Suppressor macrophage treated with lipopolysaccharide for 4 hours (primary cell): ENCODE results near the gene SLC12A4.
"Not testable (repeated sequence)": the region's sequence is repeated elsewhere in the genome, so short reads cannot be mapped to it uniquely, and the experiment has no call there.

Source experiments
- DNase-seq: peaks from one replicate; pipeline ENCODE4 v3.0.0-alpha.2; 2020

SLC12A4 gene

DNA sequence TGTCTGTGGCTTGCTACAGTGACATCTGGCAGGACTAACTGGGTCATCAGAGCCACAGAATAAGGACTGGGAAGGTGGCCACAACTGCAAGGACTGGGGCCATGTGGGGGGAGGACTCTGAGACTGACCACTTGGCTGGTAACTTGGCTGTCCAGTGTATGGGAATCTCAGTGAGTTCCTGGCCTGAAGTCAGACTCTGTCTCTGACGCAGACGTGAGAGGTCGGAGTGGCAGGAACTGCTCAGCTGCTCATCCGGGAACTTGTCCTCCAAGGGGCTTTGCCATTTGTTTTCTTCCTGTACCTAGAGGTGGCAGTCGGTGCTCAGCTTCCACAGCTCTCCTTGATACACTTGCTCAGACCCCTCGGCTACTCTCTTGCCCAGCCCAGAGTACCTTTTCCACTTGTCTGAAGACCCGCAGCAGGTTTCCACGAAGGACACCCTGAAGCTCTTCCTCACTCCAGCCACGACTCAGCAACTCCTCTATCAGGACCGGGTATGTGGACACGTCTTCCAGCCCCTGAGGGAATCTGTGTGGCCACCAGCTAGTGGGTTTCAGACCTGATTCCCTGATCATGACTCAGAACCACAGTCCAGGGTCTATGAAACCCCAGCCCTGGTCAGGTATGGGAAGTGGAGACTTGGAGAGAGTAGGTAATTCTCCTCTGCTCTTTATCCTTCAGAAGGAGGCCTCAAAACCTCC, 19.2 kb upstream of the SLC12A4 start:
- no peak for DNase-seq

- DNase-seq, result no peak
Observed at GRCh38 chr16:67986949-67987348, 18.5 kb upstream of the SLC12A4 start.

GRCh38 chr16:67982011-67982696, 13.7 kb upstream of the SLC12A4 start:
- no peak for DNase-seq

- peak; percentile 11 for DNase-seq
Observed at GRCh38 chr16:67979955-67980678, 11.7 kb upstream of the SLC12A4 start, which contains the start of gene DPEP3. DPEP3 (minus strand) TSS chr16:67980499; CDS start chr16:67980380, 119 bp downstream.

GRCh38 chr16:67977469-67978227, 9.2 kb upstream of the SLC12A4 start:
- DNase-seq, result no peak

DNA sequence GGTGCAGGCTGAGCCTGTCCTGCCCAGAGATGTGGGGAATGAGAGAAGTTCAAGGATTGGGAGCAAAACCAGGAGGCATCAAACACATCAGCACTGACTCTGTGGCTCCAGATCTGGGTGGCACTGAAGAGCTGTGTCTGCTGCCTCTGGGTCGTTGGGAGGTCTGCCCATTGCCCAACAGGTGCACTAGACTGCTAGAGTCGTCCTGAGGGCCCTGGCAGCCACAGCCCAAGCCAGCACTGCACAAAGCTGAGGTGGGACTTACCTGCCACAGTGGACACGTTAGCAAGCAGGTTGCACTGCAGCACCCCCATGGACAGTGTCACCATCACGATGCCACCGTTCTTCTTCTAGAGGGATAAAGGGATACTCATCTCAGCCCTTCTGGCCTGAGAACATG, 8.6 kb upstream of the SLC12A4 start:
- DNase-seq, result no peak

DNA sequence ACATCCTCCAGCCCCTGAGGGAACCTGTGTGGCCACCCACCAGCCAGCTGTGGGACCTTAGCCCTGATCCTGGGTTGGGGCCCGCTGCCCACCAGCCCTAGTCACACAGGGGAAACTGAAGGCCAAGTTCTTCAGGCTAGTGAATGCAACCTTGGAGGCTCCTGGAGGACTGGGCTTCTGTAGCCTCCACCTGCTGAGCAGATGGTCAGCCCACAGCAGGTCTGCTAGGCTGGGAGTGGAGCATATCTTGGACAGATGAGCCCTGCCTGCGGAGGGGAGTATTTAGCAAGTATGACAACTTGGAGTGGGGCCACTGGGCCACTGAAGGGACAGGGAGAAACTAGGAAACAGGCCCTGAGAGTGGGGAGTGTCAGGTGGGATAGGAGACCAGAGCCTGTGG, 7.8 kb upstream of the SLC12A4 start:
- no peak for DNase-seq

DNA sequence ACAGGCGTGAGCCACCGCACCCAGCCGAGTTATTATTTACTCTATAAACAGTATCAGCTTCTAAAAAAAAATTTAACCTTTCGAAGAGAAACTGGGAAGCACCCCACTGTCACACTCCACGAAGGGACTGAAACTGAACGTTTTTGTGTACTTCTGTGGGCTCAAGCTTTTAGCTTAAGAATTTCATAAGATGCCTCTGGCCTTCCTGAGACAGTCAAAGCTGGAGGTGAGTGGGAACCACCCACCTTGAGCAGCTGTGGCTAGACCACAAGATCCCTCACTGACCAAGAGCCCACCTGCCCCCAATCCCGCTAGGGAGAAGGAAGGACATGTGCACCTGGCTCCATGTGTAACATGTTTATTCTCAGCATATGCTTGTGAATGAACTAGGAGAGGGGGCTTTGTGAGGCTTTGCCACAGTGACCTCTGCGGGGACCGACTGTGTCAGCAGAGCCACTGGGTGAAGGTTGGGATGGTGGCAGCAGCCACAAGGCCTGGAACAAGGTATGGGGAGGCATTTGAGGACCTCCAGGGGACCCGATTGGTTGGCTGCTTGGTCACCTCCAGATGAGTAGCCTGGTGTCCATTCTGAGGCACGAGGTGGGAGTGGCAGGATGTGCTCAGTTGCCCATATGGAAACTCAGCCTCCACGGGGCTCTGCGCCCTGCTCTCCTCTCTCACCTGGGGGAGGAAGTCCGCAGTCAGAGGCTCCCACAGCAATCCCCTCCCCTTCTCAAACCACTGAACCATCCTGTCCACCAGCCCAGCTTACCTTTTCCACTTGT, 7.1 kb upstream of the SLC12A4 start:
- no peak for DNase-seq

DNA sequence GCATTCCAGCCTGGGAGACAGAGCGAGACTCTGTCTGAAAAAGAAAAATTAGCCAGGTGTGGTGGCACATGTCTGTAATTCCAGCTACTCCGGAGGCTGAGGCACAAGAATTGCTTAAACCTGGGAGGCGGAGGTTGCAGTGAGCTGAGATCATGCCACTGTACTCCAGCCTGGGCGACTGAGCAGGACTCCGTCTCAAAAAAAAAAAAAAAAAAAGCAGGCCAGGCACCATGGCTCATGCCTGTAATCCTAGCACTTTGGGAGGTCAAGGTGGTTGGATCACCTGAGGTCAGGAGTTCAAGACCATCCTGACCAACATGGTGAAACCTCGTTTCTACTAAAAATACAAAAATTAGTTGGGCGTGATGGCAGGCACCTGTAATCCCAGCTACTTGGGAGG, 3.8 kb upstream of the SLC12A4 start:
- DNase-seq, result not testable (repeated sequence)

- DNase-seq, result no peak
Observed at GRCh38 chr16:67971111-67971510, 2.7 kb upstream of the SLC12A4 start.

GRCh38 chr16:67969254-67970039, 1.0 kb upstream of the SLC12A4 start:
- DNase-seq, result peak; percentile 41

- peak; percentile 35 for DNase-seq
Observed at GRCh38 chr16:67967958-67968399, 458 bp downstream of the SLC12A4 start.

- peak; percentile 21 for DNase-seq
Observed at GRCh38 chr16:67967183-67967957, 1.1 kb downstream of the SLC12A4 start.

- DNase-seq, result peak; percentile 18
Observed at GRCh38 chr16:67966549-67967182, 1.8 kb downstream of the SLC12A4 start.

DNA sequence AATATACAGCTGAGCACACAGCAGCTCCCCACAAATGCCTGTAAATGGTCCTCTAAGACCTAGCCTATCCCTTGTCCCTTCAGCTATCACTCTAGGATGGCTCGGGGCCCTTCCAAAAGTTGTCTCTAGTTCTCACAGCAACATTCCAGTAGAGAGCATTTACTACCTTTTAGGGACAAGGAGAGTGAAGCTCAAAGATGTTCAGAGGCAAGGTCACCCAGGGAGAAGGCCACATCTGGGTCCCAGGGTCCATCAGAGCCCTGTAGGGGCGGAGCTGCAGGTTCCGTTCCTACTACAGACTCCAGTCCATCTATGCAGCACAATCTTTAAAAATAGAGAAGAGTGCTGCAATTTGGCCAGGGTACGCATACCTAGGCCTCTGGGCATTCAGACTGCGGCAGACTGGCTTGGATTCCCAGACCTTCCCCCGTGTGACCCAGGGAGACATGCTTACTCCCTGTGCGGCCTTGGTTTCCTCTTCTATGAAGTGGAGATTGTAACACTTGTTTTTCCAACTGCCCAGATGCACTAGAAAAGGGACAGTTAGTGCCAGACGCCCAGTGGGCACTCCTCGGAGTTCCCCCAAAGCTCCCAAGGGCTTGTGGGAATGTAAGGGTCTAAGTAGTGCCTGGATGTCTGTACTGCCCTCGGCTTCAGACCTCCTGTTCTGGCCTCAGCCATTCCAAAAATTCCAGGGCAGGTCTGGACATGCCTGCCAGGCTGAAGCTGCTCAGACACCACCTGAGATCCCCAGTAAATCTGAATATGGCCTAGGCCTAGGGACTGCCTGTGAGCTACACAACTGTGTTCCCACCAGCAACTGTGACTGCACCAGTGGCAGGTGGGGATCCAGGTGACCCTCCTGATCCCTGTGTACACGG, 2.5 kb downstream of the SLC12A4 start:
- no peak for DNase-seq

- DNase-seq, result no peak
Observed at GRCh38 chr16:67964477-67965131, 3.8 kb downstream of the SLC12A4 start.

DNA sequence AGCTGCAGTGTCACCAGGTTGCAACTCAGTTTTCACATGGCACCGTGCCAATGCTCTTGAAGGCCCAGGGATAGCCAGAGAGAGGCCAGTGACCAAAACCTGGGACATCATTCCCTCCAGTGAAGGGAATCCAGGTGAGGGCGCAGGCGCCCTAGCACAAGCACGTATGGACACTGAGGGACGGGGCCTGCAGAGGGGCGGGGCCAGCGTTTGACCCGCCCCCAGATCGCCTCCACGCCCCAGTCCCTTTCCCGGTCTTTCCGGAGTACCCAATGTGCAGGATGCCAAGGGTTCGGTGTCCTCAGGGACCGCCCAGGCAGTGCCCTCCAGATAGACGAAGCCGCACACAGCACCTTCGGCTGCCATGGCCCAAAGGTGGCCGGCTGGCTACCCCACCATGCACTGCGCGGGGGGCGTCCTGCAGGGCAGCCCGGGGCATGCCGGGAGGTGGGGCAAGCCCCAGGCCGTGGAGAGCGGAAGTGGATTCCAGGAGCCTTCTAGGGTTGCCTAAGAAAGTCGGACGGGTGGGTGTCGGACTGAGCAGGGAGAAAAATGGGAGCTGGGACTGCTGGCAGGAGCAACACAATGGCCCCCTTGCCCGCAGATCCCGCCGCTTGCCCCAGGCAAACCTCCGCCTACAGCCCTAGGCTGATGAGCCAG, 4.6 kb downstream of the SLC12A4 start:
- no peak for DNase-seq

GRCh38 chr16:67963292-67963661, 5.2 kb downstream of the SLC12A4 start:
- DNase-seq, result no peak
